SH-SY5Y (cell line): ENCODE results near the gene MPZL1.

Experiments
- GATA2 ChIP-seq: IDR thresholded peaks from 2 replicates; pipeline ENCODE4 v1.6.1; 2011; ENCODE audit warnings: mild to moderate bottlenecking, low read depth, low read length
- GATA3 ChIP-seq: IDR thresholded peaks from 2 replicates; pipeline ENCODE4 v1.6.1; 2011; ENCODE audit warnings: low read depth, mild to moderate bottlenecking, low read length, moderate library complexity

GRCh38 chr1:167678838-167679237 is 42.9 kb upstream of the MPZL1 start:
- no peak for TF ChIP-seq GATA2
- TF ChIP-seq GATA3 = no peak
